ENCODE measurements around the gene STAT4. TPM values are rescaled to one million over a fixed set of nuclear protein-coding genes. Genes with fewer than 3 reads are reported as not detected.
A peak's percentile ranks its signal among the peaks of the same experiment; 100 is the strongest.

The STAT4 gene
- total RNA-seq, 1 experiment from 2014 or later, result 0.89 TPM

GRCh38 chr2:191167766-191168165, 17.0 kb upstream of the STAT4 start:
- Histone ChIP-seq H3K27me3 (replicated peaks) (no peaks in the 10 kb centered on the region), H3K36me3 (no peaks in the 10 kb centered on the region), H3K9me3 (replicated peaks) (no peaks in the 10 kb centered on the region), H3K4me3 (no peak overlapping the region), H3K27ac (no peak overlapping the region), H3K4me1 (replicated peaks) (peaks cover 61% of the 10 kb centered on the region)
- no peak for DNase-seq (ENCODE audit: low read depth in 1 of 2, low spot score in 2 of 2)

GRCh38 chr2:191166756-191167445, 16.1 kb upstream of the STAT4 start:
- Histone ChIP-seq H3K36me3 (no peaks in the 10 kb centered on the region), H3K9me3 (replicated peaks) (no peaks in the 10 kb centered on the region), H3K4me1 (replicated peaks) (peaks cover 53% of the 10 kb centered on the region), H3K27me3 (replicated peaks) (no peaks in the 10 kb centered on the region), H3K27ac (peak overlapping the region; percentile 37; the same call in 1 of the 2 replicates), H3K4me3 (no peak overlapping the region)
- DNase-seq (ENCODE audit: low read depth in 1 of 2, low spot score in 2 of 2), result no peak

- no peaks in the 10 kb centered on the region for H3K27me3 ChIP-seq (replicated peaks)
- H3K4me3 ChIP-seq, result no peak overlapping the region
- H3K9me3 ChIP-seq (replicated peaks), result no peaks in the 10 kb centered on the region
- H3K4me1 ChIP-seq (replicated peaks), result peaks cover 46% of the 10 kb centered on the region
- no peaks in the 10 kb centered on the region for H3K36me3 ChIP-seq
- peak in 1 of 2 experiments; percentile 58 for DNase-seq (ENCODE audit: low read depth in 1 of 2, low spot score in 2 of 2)
- peak overlapping the region; percentile 37 for H3K27ac ChIP-seq
Measured at GRCh38 chr2:191166111-191166755, 15.4 kb upstream of the STAT4 start.

GRCh38 chr2:191165176-191165643, 14.4 kb upstream of the STAT4 start:
- peak in 1 of 2 experiments; percentile 71 for DNase-seq (ENCODE audit: low read depth in 1 of 2, low spot score in 2 of 2)
- H3K4me3 ChIP-seq, result no peak overlapping the region
- H3K4me1 ChIP-seq (replicated peaks), result peaks cover 36% of the 10 kb centered on the region
- H3K27ac ChIP-seq, result peak overlapping the region; percentile 11; the same call in 1 of the 2 replicates
- no peaks in the 10 kb centered on the region for H3K9me3 ChIP-seq (replicated peaks)
- H3K27me3 ChIP-seq (replicated peaks), result no peaks in the 10 kb centered on the region
- no peaks in the 10 kb centered on the region for H3K36me3 ChIP-seq

- DNase-seq (ENCODE audit: low read depth in 1 of 2, low spot score in 2 of 2), result no peak
- Histone ChIP-seq H3K4me3 (no peak overlapping the region), H3K9me3 (replicated peaks) (no peaks in the 10 kb centered on the region), H3K4me1 (replicated peaks) (no peaks in the 10 kb centered on the region), H3K36me3 (no peaks in the 10 kb centered on the region), H3K27ac (no peak overlapping the region), H3K27me3 (replicated peaks) (no peaks in the 10 kb centered on the region)
Measured at GRCh38 chr2:191158747-191159146, 8.0 kb upstream of the STAT4 start.

GRCh38 chr2:191158193-191158592, 7.4 kb upstream of the STAT4 start:
- H3K9me3 ChIP-seq (replicated peaks), result no peaks in the 10 kb centered on the region
- no peak overlapping the region for H3K27ac ChIP-seq
- H3K4me1 ChIP-seq (replicated peaks), result no peaks in the 10 kb centered on the region
- H3K4me3 ChIP-seq, result no peak overlapping the region
- no peak for DNase-seq (ENCODE audit: low read depth in 1 of 2, low spot score in 2 of 2)
- H3K36me3 ChIP-seq, result no peaks in the 10 kb centered on the region
- no peaks in the 10 kb centered on the region for H3K27me3 ChIP-seq (replicated peaks)

- H3K27me3 ChIP-seq (replicated peaks), result no peaks in the 10 kb centered on the region
- no peaks in the 10 kb centered on the region for H3K9me3 ChIP-seq (replicated peaks)
- DNase-seq (ENCODE audit: low read depth in 1 of 2, low spot score in 2 of 2), result peak in 1 of 2 experiments; percentile 34
- no peak overlapping the region for H3K27ac ChIP-seq
- H3K36me3 ChIP-seq, result no peaks in the 10 kb centered on the region
- H3K4me1 ChIP-seq (replicated peaks), result no peaks in the 10 kb centered on the region
- H3K4me3 ChIP-seq, result no peak overlapping the region
Measured at GRCh38 chr2:191155608-191156071, 4.8 kb upstream of the STAT4 start.

- peaks cover 5% of the 10 kb centered on the region; the same call in 1 of the 2 replicates for H3K27me3 ChIP-seq (replicated peaks)
- no peak overlapping the region for H3K27ac ChIP-seq
- H3K4me1 ChIP-seq (replicated peaks), result no peaks in the 10 kb centered on the region
- no peak for DNase-seq (ENCODE audit: low read depth in 1 of 2, low spot score in 2 of 2)
- H3K9me3 ChIP-seq (replicated peaks), result no peaks in the 10 kb centered on the region
- no peak overlapping the region for H3K4me3 ChIP-seq
- no peaks in the 10 kb centered on the region for H3K36me3 ChIP-seq
Measured at GRCh38 chr2:191153716-191154115, 2.9 kb upstream of the STAT4 start.

- Histone ChIP-seq H3K4me3 (no peak overlapping the region), H3K36me3 (no peaks in the 10 kb centered on the region), H3K27me3 (replicated peaks) (peaks cover 9% of the 10 kb centered on the region; the same call in 1 of the 2 replicates), H3K27ac (no peak overlapping the region), H3K4me1 (replicated peaks) (no peaks in the 10 kb centered on the region), H3K9me3 (replicated peaks) (no peaks in the 10 kb centered on the region)
- DNase-seq (ENCODE audit: low read depth in 1 of 2, low spot score in 2 of 2), result peak in 1 of 2 experiments; percentile 14
Measured at GRCh38 chr2:191152482-191153240, 1.9 kb upstream of the STAT4 start.

GRCh38 chr2:191151331-191151730, 537 bp upstream of the STAT4 start:
- H3K27ac ChIP-seq, result no peak overlapping the region
- no peaks in the 10 kb centered on the region for H3K4me1 ChIP-seq (replicated peaks)
- H3K27me3 ChIP-seq (replicated peaks), result peaks cover 9% of the 10 kb centered on the region; the same call in 1 of the 2 replicates

GRCh38 chr2:191150230-191150599, 579 bp downstream of the STAT4 start:
- H3K9me3 ChIP-seq (replicated peaks), result no peaks in the 10 kb centered on the region
- H3K27me3 ChIP-seq (replicated peaks), result peaks cover 9% of the 10 kb centered on the region; the same call in 1 of the 2 replicates
- H3K4me1 ChIP-seq (replicated peaks), result no peaks in the 10 kb centered on the region
- H3K36me3 ChIP-seq, result no peaks in the 10 kb centered on the region
- DNase-seq (ENCODE audit: low read depth in 1 of 2, low spot score in 2 of 2), result no peak
- H3K27ac ChIP-seq, result no peak overlapping the region
- peak overlapping the region; percentile 29 for H3K4me3 ChIP-seq

More at GRCh38 chr2:191151331-191151730, 537 bp upstream of the STAT4 start:
- no peak overlapping the region for H3K4me3 ChIP-seq
- no peaks in the 10 kb centered on the region for H3K9me3 ChIP-seq (replicated peaks)
- H3K36me3 ChIP-seq, result no peaks in the 10 kb centered on the region
- DNase-seq (ENCODE audit: low read depth in 1 of 2, low spot score in 2 of 2), result no peak

GRCh38 chr2:191149391-191149790, 1.4 kb downstream of the STAT4 start:
- Histone ChIP-seq H3K36me3 (no peaks in the 10 kb centered on the region), H3K4me1 (replicated peaks) (no peaks in the 10 kb centered on the region), H3K4me3 (no peak overlapping the region), H3K27ac (no peak overlapping the region), H3K9me3 (replicated peaks) (no peaks in the 10 kb centered on the region), H3K27me3 (replicated peaks) (peaks cover 9% of the 10 kb centered on the region)
- no peak for DNase-seq (ENCODE audit: low read depth in 1 of 2, low spot score in 2 of 2)

GRCh38 chr2:191148791-191149190, 2.0 kb downstream of the STAT4 start:
- Histone ChIP-seq H3K9me3 (replicated peaks) (no peaks in the 10 kb centered on the region), H3K4me1 (replicated peaks) (no peaks in the 10 kb centered on the region), H3K27ac (no peak overlapping the region), H3K27me3 (replicated peaks) (peaks cover 9% of the 10 kb centered on the region), H3K4me3 (no peak overlapping the region), H3K36me3 (no peaks in the 10 kb centered on the region)
- no peak for DNase-seq (ENCODE audit: low read depth in 1 of 2, low spot score in 2 of 2)
